SK-N-SH (cell line): ENCODE results near the gene GRP. TPM values are rescaled to one million over a fixed set of nuclear protein-coding genes. Genes with fewer than 3 reads are reported as not detected.

ENCODE experiments used
- CTCF ChIA-PET: fragments of 300-600, 350-600 bp; formaldehyde crosslinking; extraction: SDS; loops from one replicate; lab custom pipeline; 2021; lab: Yijun Ruan, JAX
- POLR2A ChIA-PET: fragments of 350-600 bp; sonication (Branson Sonifier 250); formaldehyde crosslinking; extraction: SDS; loops from one replicate; lab custom pipeline; 2020; ENCODE audit warnings: antibody characterized with exemption, inconsistent platforms; lab: Yijun Ruan, JAX
- DNase-seq: peaks from one replicate; pipeline ENCODE4 v3.0.0; 2012
- H2AFZ ChIP-seq: fragments of 200-600 bp; sonication (generic); 2 replicates; pipeline ENCODE4 v1.8.1; 2016; ENCODE audit warnings: antibody characterized with exemption, mild to moderate bottlenecking, low read depth
- H3F3A ChIP-seq: fragments of 200-600 bp; sonication (generic); replicated peaks from 2 replicates; pipeline ENCODE3; 2016; ENCODE audit warnings: antibody characterized with exemption, mild to moderate bottlenecking; ENCODE audit not compliant: insufficient read depth
- H3K27ac ChIP-seq, 2 experiments: fragments of 200-500 bp in 1 of 2; fragments of 200-600 bp in 1 of 2; sonication (Bioruptor generic) in 1 of 2; sonication (generic), shearing (Covaris generic) in 1 of 2; 2 replicates each; pipeline versions ENCODE4 v1.5.1 to v1.6.1; 2014 to 2016; ENCODE audit warnings: low read depth in 2 of 2, inconsistent platforms in 1 of 2, low read length in 1 of 2, mild to moderate bottlenecking in 1 of 2, mixed read lengths in 1 of 2
- H3K27me3 ChIP-seq: fragments of 200-600 bp; sonication (generic), shearing (Covaris generic); 2 replicates; pipeline ENCODE4 v1.6.1; 2016; ENCODE audit warnings: mixed run types; ENCODE audit not compliant: insufficient read depth
- H3K36me3 ChIP-seq, 2 experiments: fragments of 200-500 bp in 1 of 2; fragments of 200-600 bp in 1 of 2; sonication (Bioruptor generic) in 1 of 2; sonication (generic) in 1 of 2; replicated peaks in 1 of 2; 2 replicates each; pipeline versions ENCODE3 to v1.5.1; 2014 to 2016; ENCODE audit warnings: low read length in 1 of 2, mild to moderate bottlenecking in 1 of 2; ENCODE audit not compliant: insufficient read depth in 2 of 2, control insufficient read depth in 1 of 2
- H3K4me1 ChIP-seq, 2 experiments: fragments of 200-500 bp in 1 of 2; fragments of 200-600 bp in 1 of 2; sonication (Bioruptor generic) in 1 of 2; sonication (generic), shearing (Covaris generic) in 1 of 2; 2 replicates each; pipeline versions ENCODE4 v1.5.1 to v1.6.1; 2014 to 2016; ENCODE audit warnings: low read depth in 1 of 2, low read length in 1 of 2, mixed run types in 1 of 2; ENCODE audit not compliant: insufficient read depth in 2 of 2, control insufficient read depth in 1 of 2
- H3K4me2 ChIP-seq: fragments of 200-600 bp; sonication (generic), shearing (Covaris generic); 2 replicates; pipeline ENCODE4 v1.6.1; 2017; ENCODE audit warnings: mixed run types
- H3K4me3 ChIP-seq, 2 experiments: fragments of 200-500 bp in 1 of 2; fragments of 200-600 bp in 1 of 2; sonication (Bioruptor generic) in 1 of 2; sonication (generic), shearing (Covaris generic) in 1 of 2; 2 replicates each; pipeline versions ENCODE4 v1.5.1 to v1.8.1; 2014 to 2016; ENCODE audit warnings: low read depth in 2 of 2, inconsistent platforms in 1 of 2, low read length in 1 of 2, mild to moderate bottlenecking in 1 of 2, mixed read lengths in 1 of 2, moderate library complexity in 1 of 2
- H3K79me2 ChIP-seq: fragments of 200-600 bp; sonication (generic); 2 replicates; pipeline ENCODE4 v1.8.1; 2017; ENCODE audit warnings: mild to moderate bottlenecking; ENCODE audit not compliant: insufficient read depth
- H3K9ac ChIP-seq: fragments of 200-600 bp; sonication (generic); 2 replicates; pipeline ENCODE4 v1.6.1; 2017; ENCODE audit warnings: mixed run types
- H3K9me2 ChIP-seq: fragments of 200-600 bp; sonication (generic); 2 replicates; pipeline ENCODE4 v1.6.1; 2017; ENCODE audit warnings: mixed run types
- H3K9me3 ChIP-seq: fragments of 200-600 bp; sonication (generic); 2 replicates; pipeline ENCODE4 v1.6.1; 2017; ENCODE audit warnings: mixed run types, mild to moderate bottlenecking, moderate library complexity
- H4K20me1 ChIP-seq: fragments of 200-600 bp; sonication (generic); 2 replicates; pipeline ENCODE4 v1.6.1; 2017; ENCODE audit warnings: mild to moderate bottlenecking, mixed run types; ENCODE audit not compliant: insufficient read depth
- ELF1 ChIP-seq: IDR thresholded peaks from 2 replicates; pipeline ENCODE4 v1.4.0; 2012
- EP300 ChIP-seq, 2 experiments: IDR thresholded peaks; 2 replicates each; pipeline versions ENCODE4 v1.4.0 to v1.6.1; 2012; ENCODE audit warnings: borderline replicate concordance in 1 of 2, low read depth in 1 of 2, low read length in 1 of 2
- EZH2phosphoT487 ChIP-seq: fragments of 200-600 bp; sonication (generic); IDR thresholded peaks from 2 replicates; pipeline ENCODE4 v1.6.1; 2017; ENCODE audit warnings: low read depth, mixed run types, mild to moderate bottlenecking, antibody characterized with exemption, moderate library complexity, borderline replicate concordance
- FOSL2 ChIP-seq: IDR thresholded peaks from 2 replicates; pipeline ENCODE4 v1.4.0; 2012; ENCODE audit warnings: low read depth, mild to moderate bottlenecking, moderate library complexity, borderline replicate concordance
- FOXM1 ChIP-seq: IDR thresholded peaks from 2 replicates; pipeline ENCODE4 v1.4.0; 2012; ENCODE audit warnings: low read depth, mild to moderate bottlenecking
- JUND ChIP-seq: IDR thresholded peaks from 2 replicates; pipeline ENCODE4 v1.4.0; 2012
- MEF2A ChIP-seq: IDR thresholded peaks from 2 replicates; pipeline ENCODE4 v1.4.0; 2012; ENCODE audit warnings: low read depth, borderline replicate concordance
- MXI1 ChIP-seq: IDR thresholded peaks from 2 replicates; pipeline ENCODE4 v1.6.1; 2012; ENCODE audit warnings: mild to moderate bottlenecking, low read depth, low read length, improper control_type of control experiment
- NFIC ChIP-seq: IDR thresholded peaks from 2 replicates; pipeline ENCODE4 v1.4.0; 2012; ENCODE audit warnings: borderline replicate concordance
- NRF1 ChIP-seq: IDR thresholded peaks from 2 replicates; pipeline ENCODE4 v1.6.1; 2012; ENCODE audit warnings: low read depth, mild to moderate bottlenecking, low read length
- RFX5 ChIP-seq: IDR thresholded peaks from 2 replicates; pipeline ENCODE4 v1.6.1; 2012; ENCODE audit warnings: mild to moderate bottlenecking, improper control_type of control experiment, low read length
- RXRA ChIP-seq: IDR thresholded peaks from 2 replicates; pipeline ENCODE4 v1.4.0; 2012; ENCODE audit warnings: low read depth, mild to moderate bottlenecking, borderline replicate concordance
- SIN3A ChIP-seq: IDR thresholded peaks from 2 replicates; pipeline ENCODE4 v1.6.1; 2012; ENCODE audit warnings: low read depth, mild to moderate bottlenecking, low read length, moderate library complexity, borderline replicate concordance
- SMC3 ChIP-seq: IDR thresholded peaks from 2 replicates; pipeline ENCODE4 v1.6.1; 2012; ENCODE audit warnings: low read depth, low read length, improper control_type of control experiment
- TAF1 ChIP-seq: IDR thresholded peaks from 2 replicates; pipeline ENCODE4 v1.6.1; 2012; ENCODE audit warnings: low read depth, mild to moderate bottlenecking, low read length, moderate library complexity, borderline replicate concordance
- TEAD4 ChIP-seq: IDR thresholded peaks from 2 replicates; pipeline ENCODE4 v1.4.0; 2012; ENCODE audit warnings: mild to moderate bottlenecking, borderline replicate concordance; ENCODE audit not compliant: insufficient read depth
- WGBS: methylation state at CpG from one replicate; pipeline ENCODE4 v1.1.6; 2017; ENCODE audit warnings: low lambda C conversion rate; 5-methylcytosine and 5-hydroxymethylcytosine counted together
- polyA plus RNA-seq, 3 experiments: library from polyadenylated mRNA; depleted of rRNA; stranded (reverse); fragments of >200 nt; gene quantifications; 2 replicates each; pipeline ENCODE4 v1.2.3, GENCODE V29; 2012
- TF ChIP-seq, protein P1 (sequence below): IDR thresholded peaks from 2 replicates; pipeline ENCODE4 v1.4.0; 2012; ENCODE audit warnings: low read depth, borderline replicate concordance
- TF ChIP-seq, protein P2 (sequence below): fragments of 150-350 bp; IDR thresholded peaks from 2 replicates; pipeline ENCODE4 v1.6.1; 2017; ENCODE audit warnings: antibody characterized with exemption, low read length, low read depth, borderline replicate concordance
- TF ChIP-seq, protein P3 (sequence below): fragments of 200-600 bp; sonication (generic); IDR thresholded peaks from 2 replicates; pipeline ENCODE4 v1.6.1; 2017; ENCODE audit warnings: antibody characterized with exemption, mild to moderate bottlenecking, moderate library complexity
- TF ChIP-seq, protein P4 (sequence below): fragments of 150-350 bp; IDR thresholded peaks from 2 replicates; pipeline ENCODE4 v1.6.1; 2016; ENCODE audit warnings: mild to moderate bottlenecking, low read depth, low read length

The GRP gene
- polyA plus RNA-seq, 1 of the 3 experiments (the other 2 are of a cell fraction), result 2.8 TPM

DNA sequence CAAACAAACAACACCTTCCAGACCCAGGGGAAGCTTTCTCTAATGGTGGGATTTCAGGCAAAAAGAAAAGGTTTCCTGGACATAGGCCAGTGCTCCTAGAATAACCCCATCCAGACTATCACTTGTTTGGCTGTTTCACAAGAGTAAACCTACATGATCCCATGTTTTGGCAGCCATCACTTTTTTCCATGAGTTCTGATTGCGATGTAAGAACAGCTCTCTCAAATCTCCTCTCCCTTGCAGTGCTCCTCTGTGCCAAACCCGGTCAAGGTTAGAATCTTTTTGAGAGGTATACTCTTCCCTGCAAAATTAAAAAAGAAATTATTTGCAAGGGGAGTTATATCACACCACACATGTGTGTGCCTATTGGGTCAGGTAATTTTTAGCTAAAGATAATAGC is 11.9 kb downstream of the GRP start:
- Histone ChIP-seq H3K27ac (peak overlapping the region in 1 of 2 experiments; percentile 82; a peak in 1 of 4 replicates), H3K9ac (no peak overlapping the region), H3K4me3 (no peak overlapping the region), H3K36me3 (no peaks in the 10 kb centered on the region), H3K9me3 (no peaks in the 10 kb centered on the region), H3K9me2 (no peaks in the 10 kb centered on the region), H3K79me2 (no peaks in the 10 kb centered on the region), H3F3A (peaks cover 13% of the 10 kb centered on the region), H4K20me1 (no peaks in the 10 kb centered on the region), H3K4me2 (no peak overlapping the region), H2AFZ (no peak overlapping the region), H3K27me3 (no peaks in the 10 kb centered on the region), H3K4me1 (peaks cover 2 to 48% of the 10 kb centered on the region in 2 experiments; a peak in 3 of 4 replicates)
- no peak for DNase-seq
- TF ChIP-seq NFIC, result no peak
- no peak for TF ChIP-seq EP300 (IDR thresholded peaks at IDR 0.05; ENCODE audit: borderline replicate concordance in 1 of 2, low read depth in 1 of 2, low read length in 1 of 2)
- TF ChIP-seq JUND, result no peak
- TF ChIP-seq NRF1, result no peak
- no peak for TF ChIP-seq FOXM1
- TF ChIP-seq FOSL2, result no peak
- TF ChIP-seq, protein P1, sequence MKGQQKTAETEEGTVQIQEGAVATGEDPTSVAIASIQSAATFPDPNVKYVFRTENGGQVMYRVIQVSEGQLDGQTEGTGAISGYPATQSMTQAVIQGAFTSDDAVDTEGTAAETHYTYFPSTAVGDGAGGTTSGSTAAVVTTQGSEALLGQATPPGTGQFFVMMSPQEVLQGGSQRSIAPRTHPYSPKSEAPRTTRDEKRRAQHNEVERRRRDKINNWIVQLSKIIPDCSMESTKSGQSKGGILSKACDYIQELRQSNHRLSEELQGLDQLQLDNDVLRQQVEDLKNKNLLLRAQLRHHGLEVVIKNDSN, result no peak
- TF ChIP-seq RXRA, result no peak
- TF ChIP-seq, protein P2, sequence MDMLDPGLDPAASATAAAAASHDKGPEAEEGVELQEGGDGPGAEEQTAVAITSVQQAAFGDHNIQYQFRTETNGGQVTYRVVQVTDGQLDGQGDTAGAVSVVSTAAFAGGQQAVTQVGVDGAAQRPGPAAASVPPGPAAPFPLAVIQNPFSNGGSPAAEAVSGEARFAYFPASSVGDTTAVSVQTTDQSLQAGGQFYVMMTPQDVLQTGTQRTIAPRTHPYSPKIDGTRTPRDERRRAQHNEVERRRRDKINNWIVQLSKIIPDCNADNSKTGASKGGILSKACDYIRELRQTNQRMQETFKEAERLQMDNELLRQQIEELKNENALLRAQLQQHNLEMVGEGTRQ, result no peak
- no peak for TF ChIP-seq MXI1
- TF ChIP-seq TAF1, result no peak
- no peak for TF ChIP-seq SIN3A
- TF ChIP-seq SMC3, result no peak
- no peak for TF ChIP-seq RFX5
- TF ChIP-seq TEAD4, result no peak
- no peak for TF ChIP-seq MEF2A
- TF ChIP-seq ELF1, result no peak
- TF ChIP-seq, protein P3, sequence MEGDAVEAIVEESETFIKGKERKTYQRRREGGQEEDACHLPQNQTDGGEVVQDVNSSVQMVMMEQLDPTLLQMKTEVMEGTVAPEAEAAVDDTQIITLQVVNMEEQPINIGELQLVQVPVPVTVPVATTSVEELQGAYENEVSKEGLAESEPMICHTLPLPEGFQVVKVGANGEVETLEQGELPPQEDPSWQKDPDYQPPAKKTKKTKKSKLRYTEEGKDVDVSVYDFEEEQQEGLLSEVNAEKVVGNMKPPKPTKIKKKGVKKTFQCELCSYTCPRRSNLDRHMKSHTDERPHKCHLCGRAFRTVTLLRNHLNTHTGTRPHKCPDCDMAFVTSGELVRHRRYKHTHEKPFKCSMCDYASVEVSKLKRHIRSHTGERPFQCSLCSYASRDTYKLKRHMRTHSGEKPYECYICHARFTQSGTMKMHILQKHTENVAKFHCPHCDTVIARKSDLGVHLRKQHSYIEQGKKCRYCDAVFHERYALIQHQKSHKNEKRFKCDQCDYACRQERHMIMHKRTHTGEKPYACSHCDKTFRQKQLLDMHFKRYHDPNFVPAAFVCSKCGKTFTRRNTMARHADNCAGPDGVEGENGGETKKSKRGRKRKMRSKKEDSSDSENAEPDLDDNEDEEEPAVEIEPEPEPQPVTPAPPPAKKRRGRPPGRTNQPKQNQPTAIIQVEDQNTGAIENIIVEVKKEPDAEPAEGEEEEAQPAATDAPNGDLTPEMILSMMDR, result no peak
- no peak for TF ChIP-seq EZH2phosphoT487
- TF ChIP-seq, protein P4, sequence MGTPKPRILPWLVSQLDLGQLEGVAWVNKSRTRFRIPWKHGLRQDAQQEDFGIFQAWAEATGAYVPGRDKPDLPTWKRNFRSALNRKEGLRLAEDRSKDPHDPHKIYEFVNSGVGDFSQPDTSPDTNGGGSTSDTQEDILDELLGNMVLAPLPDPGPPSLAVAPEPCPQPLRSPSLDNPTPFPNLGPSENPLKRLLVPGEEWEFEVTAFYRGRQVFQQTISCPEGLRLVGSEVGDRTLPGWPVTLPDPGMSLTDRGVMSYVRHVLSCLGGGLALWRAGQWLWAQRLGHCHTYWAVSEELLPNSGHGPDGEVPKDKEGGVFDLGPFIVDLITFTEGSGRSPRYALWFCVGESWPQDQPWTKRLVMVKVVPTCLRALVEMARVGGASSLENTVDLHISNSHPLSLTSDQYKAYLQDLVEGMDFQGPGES, result no peak
- ChIA-PET POLR2A (no interaction called here), CTCF (interaction anchor here (0.9 to 4.6 kb wide), 3 partner anchors 17 to 171 kb away, joined by 3 to 37 read pairs (median 4); no protein-coding TSS in a partner anchor)
- 48% methylated on average over 2 of the region's 2 CpGs for whole genome bisulfite sequencing
